Hepatocyte (in vitro differentiated cells): ENCODE data around the gene PARP4.

ENCODE experiments used
- EZH2phosphoT487 ChIP-seq: fragments of 200-600 bp; sonication (generic); IDR thresholded peaks from one replicate; pipeline ENCODE4 v1.6.1; 2018; ENCODE audit warnings: antibody characterized with exemption, mild to moderate bottlenecking, low read depth, moderate library complexity; ENCODE audit not compliant: unreplicated experiment, severe bottlenecking
- TF ChIP-seq, protein P1 (sequence below): fragments of 200-600 bp; sonication (generic); IDR thresholded peaks from 2 replicates; pipeline ENCODE4 v1.5.1; 2016; ENCODE audit warnings: antibody characterized with exemption, mild to moderate bottlenecking; ENCODE audit not compliant: poor library complexity

DNA sequence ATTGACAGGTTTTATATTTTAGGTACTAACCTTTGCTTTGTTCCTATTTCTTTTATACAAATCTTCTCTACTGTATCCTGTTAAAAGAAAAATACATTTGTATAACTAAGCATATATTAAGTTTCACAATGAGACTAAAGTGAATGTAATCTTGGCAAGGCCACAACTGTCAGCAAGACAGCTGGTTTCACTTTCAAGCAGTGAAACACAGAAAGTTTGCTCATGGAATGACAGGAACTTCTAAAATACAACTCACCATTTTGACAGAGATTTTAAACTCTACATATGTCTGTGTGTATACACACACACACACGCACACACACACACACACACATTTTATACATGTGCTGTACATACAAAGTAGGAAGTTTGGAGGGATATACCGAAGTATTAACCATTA is 53.3 kb downstream of the PARP4 start:
- TF ChIP-seq, protein P1, sequence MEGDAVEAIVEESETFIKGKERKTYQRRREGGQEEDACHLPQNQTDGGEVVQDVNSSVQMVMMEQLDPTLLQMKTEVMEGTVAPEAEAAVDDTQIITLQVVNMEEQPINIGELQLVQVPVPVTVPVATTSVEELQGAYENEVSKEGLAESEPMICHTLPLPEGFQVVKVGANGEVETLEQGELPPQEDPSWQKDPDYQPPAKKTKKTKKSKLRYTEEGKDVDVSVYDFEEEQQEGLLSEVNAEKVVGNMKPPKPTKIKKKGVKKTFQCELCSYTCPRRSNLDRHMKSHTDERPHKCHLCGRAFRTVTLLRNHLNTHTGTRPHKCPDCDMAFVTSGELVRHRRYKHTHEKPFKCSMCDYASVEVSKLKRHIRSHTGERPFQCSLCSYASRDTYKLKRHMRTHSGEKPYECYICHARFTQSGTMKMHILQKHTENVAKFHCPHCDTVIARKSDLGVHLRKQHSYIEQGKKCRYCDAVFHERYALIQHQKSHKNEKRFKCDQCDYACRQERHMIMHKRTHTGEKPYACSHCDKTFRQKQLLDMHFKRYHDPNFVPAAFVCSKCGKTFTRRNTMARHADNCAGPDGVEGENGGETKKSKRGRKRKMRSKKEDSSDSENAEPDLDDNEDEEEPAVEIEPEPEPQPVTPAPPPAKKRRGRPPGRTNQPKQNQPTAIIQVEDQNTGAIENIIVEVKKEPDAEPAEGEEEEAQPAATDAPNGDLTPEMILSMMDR, result no peak
- no peak for TF ChIP-seq EZH2phosphoT487
